Measurements from ENCODE around the gene USP6. TPM values are rescaled to one million over a fixed set of nuclear protein-coding genes. Genes with fewer than 3 reads are reported as not detected.

Gene USP6
- total RNA-seq, 1 experiment from 2014 or later: 0.11 TPM

DNA sequence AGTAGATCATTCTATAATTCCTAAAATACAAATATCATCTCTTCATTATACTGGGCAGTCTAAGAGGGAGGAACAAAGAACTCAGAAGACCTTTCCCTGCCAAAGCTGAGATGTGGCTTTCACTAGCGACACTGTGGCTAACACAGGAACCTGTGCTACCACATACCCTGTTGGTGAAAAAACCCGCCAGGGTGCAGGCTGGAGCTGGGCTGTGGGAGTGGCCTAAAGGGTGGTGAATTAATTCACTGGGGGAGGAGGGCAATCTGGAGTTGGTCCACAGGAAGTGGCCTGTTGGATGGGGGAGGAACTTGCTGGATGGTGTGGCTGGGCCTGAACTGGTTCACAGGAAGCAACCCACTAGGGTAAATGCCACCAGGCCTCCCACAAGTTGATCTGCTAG is 68.5 kb downstream of the USP6 start:
- TF ChIP-seq EZH2 (IDR thresholded peaks at IDR 0.05; ENCODE audit: low read depth): no peak
- TF ChIP-seq, protein P1, sequence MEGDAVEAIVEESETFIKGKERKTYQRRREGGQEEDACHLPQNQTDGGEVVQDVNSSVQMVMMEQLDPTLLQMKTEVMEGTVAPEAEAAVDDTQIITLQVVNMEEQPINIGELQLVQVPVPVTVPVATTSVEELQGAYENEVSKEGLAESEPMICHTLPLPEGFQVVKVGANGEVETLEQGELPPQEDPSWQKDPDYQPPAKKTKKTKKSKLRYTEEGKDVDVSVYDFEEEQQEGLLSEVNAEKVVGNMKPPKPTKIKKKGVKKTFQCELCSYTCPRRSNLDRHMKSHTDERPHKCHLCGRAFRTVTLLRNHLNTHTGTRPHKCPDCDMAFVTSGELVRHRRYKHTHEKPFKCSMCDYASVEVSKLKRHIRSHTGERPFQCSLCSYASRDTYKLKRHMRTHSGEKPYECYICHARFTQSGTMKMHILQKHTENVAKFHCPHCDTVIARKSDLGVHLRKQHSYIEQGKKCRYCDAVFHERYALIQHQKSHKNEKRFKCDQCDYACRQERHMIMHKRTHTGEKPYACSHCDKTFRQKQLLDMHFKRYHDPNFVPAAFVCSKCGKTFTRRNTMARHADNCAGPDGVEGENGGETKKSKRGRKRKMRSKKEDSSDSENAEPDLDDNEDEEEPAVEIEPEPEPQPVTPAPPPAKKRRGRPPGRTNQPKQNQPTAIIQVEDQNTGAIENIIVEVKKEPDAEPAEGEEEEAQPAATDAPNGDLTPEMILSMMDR (conservative IDR thresholded peaks at IDR 0.05): no peak
- no peaks in the 10 kb centered on the region for H3K79me2 ChIP-seq (ENCODE audit: low read depth)
- no peaks in the 10 kb centered on the region for H3K4me1 ChIP-seq (replicated peaks; ENCODE audit: insufficient read depth)
- H3K9me2 ChIP-seq (ENCODE audit: insufficient read depth): no peaks in the 10 kb centered on the region
- no peak overlapping the region for H3K27ac ChIP-seq
- peaks cover 76% of the 10 kb centered on the region for H3K9me3 ChIP-seq (ENCODE audit: insufficient read depth, low read depth)
- H3F3A ChIP-seq (ENCODE audit: insufficient read depth, low read depth): peaks cover 38% of the 10 kb centered on the region
- H4K20me1 ChIP-seq (ENCODE audit: insufficient read depth): no peaks in the 10 kb centered on the region
- ChIA-PET CTCF (no interaction called here), POLR2A (ENCODE audit: unreplicated experiment) (no interaction called here)
- no peaks in the 10 kb centered on the region for H3K27me3 ChIP-seq (ENCODE audit: insufficient read depth, low read depth)
- no peak overlapping the region for H3K4me2 ChIP-seq
- intact Hi-C loops (cut with micrococcal nuclease; ENCODE audit: unreplicated experiment): no loop called here
- peaks cover 20% of the 10 kb centered on the region for H3K36me3 ChIP-seq (ENCODE audit: low read depth)
- no peak overlapping the region for H3K4me3 ChIP-seq
- DNase-seq: no peak
- no TSS peak for BruUV-seq (replicated peaks)
- no peak overlapping the region for H2AFZ ChIP-seq

DNA sequence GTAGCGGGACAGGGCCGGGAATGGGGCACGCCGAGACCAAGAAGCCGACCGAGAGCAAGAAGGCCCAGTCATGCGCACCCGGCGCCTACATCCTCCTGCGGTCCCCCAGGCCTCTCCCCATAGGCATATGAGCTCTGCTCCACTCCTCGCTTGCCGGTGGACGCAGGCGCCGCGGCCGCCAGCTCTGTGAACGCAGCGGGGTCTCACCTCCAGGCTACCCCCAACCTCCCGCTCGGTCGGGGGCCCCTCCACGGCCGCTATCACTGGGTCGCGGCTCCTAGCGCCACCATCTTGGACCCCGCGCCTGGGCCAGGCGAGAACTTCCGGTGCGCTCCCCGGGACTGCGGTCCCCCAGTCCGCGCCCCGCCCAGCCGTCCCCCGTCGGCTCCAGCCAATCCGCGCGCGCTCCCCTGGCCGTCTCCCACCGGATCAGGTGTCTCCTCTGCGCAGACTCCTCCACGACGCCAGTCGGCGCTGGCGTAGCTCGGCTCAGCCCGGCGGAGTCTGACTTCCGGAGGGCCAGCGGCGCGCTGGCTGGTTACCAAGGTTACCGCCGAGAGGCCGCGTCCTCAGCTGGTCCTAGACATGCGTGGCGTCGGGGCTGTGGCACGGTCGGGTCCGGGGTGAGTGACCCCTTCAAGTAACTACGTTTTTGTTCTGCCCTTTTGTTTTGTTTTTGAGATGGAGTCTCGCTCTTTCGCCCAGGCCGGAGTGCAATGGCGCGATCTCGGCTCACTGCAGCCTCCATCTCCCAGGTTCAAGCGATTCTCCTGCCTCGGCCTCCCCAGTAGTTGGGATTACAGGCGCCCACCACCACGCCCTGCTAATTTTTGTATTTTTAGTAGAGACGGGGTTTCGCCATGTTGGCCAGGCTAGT is 75.9 kb downstream of the USP6 start, which contains the start of gene ZNF594:
Gene ZNF594 (minus strand): TSS at position 328 of the 877 bp plus-strand sequence. CDS start 7,612 bp downstream, outside the sequence.
- no peak for TF ChIP-seq EZH2 (IDR thresholded peaks at IDR 0.05; ENCODE audit: low read depth)
- TF ChIP-seq, protein P1 (conservative IDR thresholded peaks at IDR 0.05): peak; percentile 71
- intact Hi-C loops (cut with micrococcal nuclease; ENCODE audit: unreplicated experiment): loop anchor here (1.0 kb wide), 1 partner anchor 80 kb away; the partner anchor contains the start of gene ZNF232
- H3K9me3 ChIP-seq (ENCODE audit: insufficient read depth, low read depth): peaks cover 38% of the 10 kb centered on the region

DNA sequence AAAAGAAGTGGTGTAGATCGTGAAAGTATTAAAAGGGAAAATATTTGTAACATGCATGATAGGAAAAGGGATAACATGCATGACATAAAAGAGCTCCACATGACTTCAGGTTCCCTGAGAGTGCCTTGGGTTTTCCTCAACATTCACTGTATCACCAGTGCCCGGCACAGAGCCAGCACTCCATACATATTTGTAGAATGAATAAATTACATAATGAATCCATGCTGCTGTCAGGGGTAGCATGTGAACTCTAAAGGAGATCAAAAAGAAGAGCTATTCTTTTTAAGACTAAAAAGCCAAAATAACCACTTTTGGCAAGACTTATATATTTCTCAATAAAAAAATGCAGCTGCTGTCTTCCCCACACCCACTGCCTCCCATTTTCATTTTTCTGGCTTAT is 78.5 kb downstream of the USP6 start:
- Histone ChIP-seq H3K27me3 (ENCODE audit: insufficient read depth, low read depth) (no peaks in the 10 kb centered on the region), H3K27ac (no peak overlapping the region), H3K4me2 (no peak overlapping the region), H2AFZ (no peak overlapping the region), H3K9me3 (ENCODE audit: insufficient read depth, low read depth) (peaks cover 25% of the 10 kb centered on the region), H3F3A (ENCODE audit: insufficient read depth, low read depth) (peaks cover 12% of the 10 kb centered on the region; the same call in 1 of the 2 replicates), H3K9me2 (ENCODE audit: insufficient read depth) (no peaks in the 10 kb centered on the region), H3K79me2 (ENCODE audit: low read depth) (peaks cover 16% of the 10 kb centered on the region), H3K36me3 (ENCODE audit: low read depth) (peaks cover 17% of the 10 kb centered on the region), H3K4me1 (replicated peaks; ENCODE audit: insufficient read depth) (peaks cover 5% of the 10 kb centered on the region; the same call in 1 of the 2 replicates), H3K4me3 (no peak overlapping the region), H4K20me1 (ENCODE audit: insufficient read depth) (no peaks in the 10 kb centered on the region)
- ChIA-PET CTCF (interaction anchor here (0.5 kb wide), 1 partner anchor 11 kb away, joined by 9 read pairs; no protein-coding TSS in a partner anchor), POLR2A (ENCODE audit: unreplicated experiment) (no interaction called here)
- no peak for DNase-seq
- intact Hi-C loops (cut with micrococcal nuclease; ENCODE audit: unreplicated experiment): no loop called here
- no peak for TF ChIP-seq EZH2 (IDR thresholded peaks at IDR 0.05; ENCODE audit: low read depth)
- TF ChIP-seq, protein P1 (conservative IDR thresholded peaks at IDR 0.05): no peak
- no TSS peak for BruUV-seq (replicated peaks)

More for the DNA sequence above, 75.9 kb downstream of the USP6 start, which contains the start of gene ZNF594:
- Histone ChIP-seq H4K20me1 (ENCODE audit: insufficient read depth) (no peaks in the 10 kb centered on the region), H3F3A (ENCODE audit: insufficient read depth, low read depth) (peaks cover 12% of the 10 kb centered on the region; the same call in 1 of the 2 replicates), H3K4me2 (peak within 1 kb of the TSS; percentile 80), H3K79me2 (ENCODE audit: low read depth) (peaks cover 16% of the 10 kb centered on the region), H3K27me3 (ENCODE audit: insufficient read depth, low read depth) (no peaks in the 10 kb centered on the region), H3K36me3 (ENCODE audit: low read depth) (peaks cover 33% of the 10 kb centered on the region), H3K27ac (peak within 1 kb of the TSS; percentile 22; the same call in 1 of the 2 replicates), H3K9me2 (ENCODE audit: insufficient read depth) (no peaks in the 10 kb centered on the region), H3K4me3 (peak within 1 kb of the TSS; percentile 66), H3K4me1 (replicated peaks; ENCODE audit: insufficient read depth) (peaks cover 5% of the 10 kb centered on the region; the same call in 1 of the 2 replicates), H2AFZ (peak within 1 kb of the TSS; percentile 98)
- POLR2A ChIA-PET (ENCODE audit: unreplicated experiment): interaction anchor here (0.5 to 0.6 kb wide), 4 partner anchors 79 to 482 kb away, joined by 3 to 6 read pairs (median 4); partner anchors contain the start of gene ARRB2
- DNase-seq: peak; percentile 89 to 98
- BruUV-seq (replicated peaks): no TSS peak
- CTCF ChIA-PET: interaction anchor here (0.6 to 0.7 kb wide), 2 partner anchors 38 to 46 kb away, joined by 3 to 4 read pairs; no protein-coding TSS in a partner anchor
